ENCODE results near the gene VAV3. TPM values are rescaled to one million over a fixed set of nuclear protein-coding genes. Genes with fewer than 3 reads are reported as not detected.
A peak's percentile ranks its signal among the peaks of the same experiment; 100 is the strongest.

The VAV3 gene
- polyA plus RNA-seq, 3 donors: 5.4 to 9.2 (median 9.0) TPM

DNA sequence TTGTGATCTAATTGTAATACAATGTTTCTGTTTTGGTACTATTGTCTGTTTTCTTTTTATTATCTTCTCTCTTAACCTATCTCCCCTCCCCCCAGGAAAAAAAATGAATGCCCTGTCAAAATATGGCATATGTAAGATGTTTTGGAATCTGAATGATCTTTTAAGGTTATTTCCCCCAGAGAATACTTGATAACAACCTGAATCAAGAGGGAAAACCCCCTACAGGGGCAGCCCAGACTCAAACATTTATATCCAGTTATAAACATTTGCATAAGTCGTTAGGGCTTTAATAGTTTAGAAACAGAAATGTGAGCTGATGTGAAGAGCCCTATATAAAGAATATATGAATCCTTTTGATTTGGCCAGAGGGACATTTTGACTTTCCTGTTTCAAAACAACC lies 169.5 kb downstream of the VAV3 start:
- Mint-ChIP-seq H3K27ac (no peak overlapping the region), H3K9me3 (peaks cover 0 to 3% (median 0%) of the 10 kb centered on the region in 7 donors), H3K36me3 (peaks cover 0 to 3% of the 10 kb centered on the region in 2 donors), H3K27me3 (ENCODE audit: low read depth in 3 of 3) (peaks cover 0 to 2% (median 0%) of the 10 kb centered on the region in 3 donors), H3K4me3 (no peak overlapping the region), H3K4me1 (peaks cover 12% of the 10 kb centered on the region)
- intact Hi-C loops (cut with micrococcal nuclease): no loop called here
- WGBS (ENCODE audit: insufficient coverage): no CpG with 5 or more reads among the region's 1 CpG
- Histone ChIP-seq H3K9ac (ENCODE audit: insufficient read depth, low read length, poor library complexity, severe bottlenecking) (no peak overlapping the region), H3K9me3 (replicated peaks in 1 of 2; ENCODE audit: control insufficient read depth in 1 of 2, insufficient read depth in 1 of 2, low read length in 2 of 2) (no peaks in the 10 kb centered on the region), H3K27ac (ENCODE audit: low read depth in 1 of 2, low read length in 2 of 2) (no peak overlapping the region), H3K4me3 (replicated peaks in 1 of 3; ENCODE audit: low read depth in 2 of 3, low read length in 3 of 3) (no peak overlapping the region), H3K27me3 (ENCODE audit: control insufficient read depth in 2 of 2, insufficient read depth in 2 of 2, low read length in 2 of 2) (no peaks in the 10 kb centered on the region), H3K4me2 (replicated peaks; ENCODE audit: extremely low read depth, low read length, poor library complexity, severe bottlenecking) (no peak overlapping the region), H3K79me2 (ENCODE audit: insufficient read depth, low read length) (no peaks in the 10 kb centered on the region), H4K20me1 (ENCODE audit: insufficient read depth, low read length) (no peaks in the 10 kb centered on the region), H3K36me3 (replicated peaks in 1 of 2; ENCODE audit: control insufficient read depth in 1 of 2, insufficient read depth in 2 of 2, low read length in 2 of 2) (no peaks in the 10 kb centered on the region), H3K4me1 (ENCODE audit: control insufficient read depth in 1 of 2, insufficient read depth in 2 of 2, low read length in 2 of 2) (peaks cover 1 to 6% of the 10 kb centered on the region in 2 donors), H2AFZ (ENCODE audit: insufficient read depth, low read depth, low read length, poor library complexity, severe bottlenecking) (no peak overlapping the region)
- no peak for DNase-seq
- no peak for TF ChIP-seq CTCF (IDR thresholded peaks at IDR 0.05)

DNA sequence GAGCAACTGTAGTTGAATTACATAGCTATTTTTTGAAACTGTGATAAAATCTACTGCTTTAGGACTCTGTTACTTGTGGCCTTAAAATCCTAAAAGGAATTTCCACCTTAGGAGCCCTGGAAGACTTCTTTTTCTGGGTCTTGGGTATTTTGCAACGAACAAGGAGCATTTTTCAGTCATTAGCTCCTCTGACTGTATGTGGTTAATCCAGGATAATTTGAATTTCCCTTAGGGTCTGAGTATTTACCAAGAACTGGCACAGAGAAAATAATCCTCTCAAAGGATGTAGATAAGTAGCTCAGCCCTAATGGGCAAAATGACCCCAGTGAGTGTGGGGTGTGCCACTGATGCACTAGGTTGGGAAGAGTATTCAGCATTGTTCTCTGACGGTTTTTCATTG lies 170.4 kb downstream of the VAV3 start:
- DNase-seq: no peak
- peaks cover 9 to 14% of the 10 kb centered on the region in 2 donors for H3K4me1 ChIP-seq (ENCODE audit: control insufficient read depth in 1 of 2, insufficient read depth in 2 of 2, low read length in 2 of 2)
- H3K4me3 ChIP-seq (replicated peaks in 1 of 3; ENCODE audit: low read depth in 2 of 3, low read length in 3 of 3): no peak overlapping the region
- no peak for TF ChIP-seq CTCF (IDR thresholded peaks at IDR 0.05)
- Mint-ChIP-seq H3K4me1 (peaks cover 17% of the 10 kb centered on the region), H3K36me3 (peaks cover 0 to 3% of the 10 kb centered on the region in 2 donors), H3K9me3 (peaks cover 0 to 3% (median 0%) of the 10 kb centered on the region in 7 donors), H3K27ac (peak overlapping the region in 1 of 7 donors; percentile 57), H3K27me3 (ENCODE audit: low read depth in 3 of 3) (peaks cover 0 to 2% (median 0%) of the 10 kb centered on the region in 3 donors), H3K4me3 (no peak overlapping the region)
- H4K20me1 ChIP-seq (ENCODE audit: insufficient read depth, low read length): no peaks in the 10 kb centered on the region
- H3K27me3 ChIP-seq (ENCODE audit: control insufficient read depth in 2 of 2, insufficient read depth in 2 of 2, low read length in 2 of 2): no peaks in the 10 kb centered on the region
- H3K9me3 ChIP-seq (replicated peaks in 1 of 2; ENCODE audit: control insufficient read depth in 1 of 2, insufficient read depth in 1 of 2, low read length in 2 of 2): no peaks in the 10 kb centered on the region
- no CpG with 5 or more reads among the region's 2 CpGs for WGBS (ENCODE audit: insufficient coverage)
- H3K27ac ChIP-seq (ENCODE audit: low read depth in 1 of 2, low read length in 2 of 2): no peak overlapping the region
- H2AFZ ChIP-seq (ENCODE audit: insufficient read depth, low read depth, low read length, poor library complexity, severe bottlenecking): no peak overlapping the region
- no peak overlapping the region for H3K9ac ChIP-seq (ENCODE audit: insufficient read depth, low read length, poor library complexity, severe bottlenecking)
- intact Hi-C loops (cut with micrococcal nuclease): no loop called here
- no peaks in the 10 kb centered on the region for H3K79me2 ChIP-seq (ENCODE audit: insufficient read depth, low read length)
- H3K36me3 ChIP-seq (replicated peaks in 1 of 2; ENCODE audit: control insufficient read depth in 1 of 2, insufficient read depth in 2 of 2, low read length in 2 of 2): no peaks in the 10 kb centered on the region
- no peak overlapping the region for H3K4me2 ChIP-seq (replicated peaks; ENCODE audit: extremely low read depth, low read length, poor library complexity, severe bottlenecking)

Data from CD14-positive monocyte (primary cell).